IMR-90 (cell line): ENCODE measurements around the gene PRMT7.

Experiments used
- CTCF ChIP-seq: conservative IDR thresholded peaks from 2 replicates; pipeline ENCODE4 v1.5.1; 2012; ENCODE audit warnings: mild to moderate bottlenecking, low read depth, low read length, improper control_type of control experiment
- MAZ ChIP-seq: IDR thresholded peaks from 2 replicates; pipeline ENCODE4 v1.6.1; 2012; ENCODE audit warnings: low read depth, mild to moderate bottlenecking, low read length, improper control_type of control experiment, moderate library complexity, borderline replicate concordance
- POLR2A ChIP-seq: IDR thresholded peaks from 2 replicates; pipeline ENCODE4 v1.6.1; 2012; ENCODE audit warnings: mild to moderate bottlenecking, low read depth, low read length
- RAD21 ChIP-seq: IDR thresholded peaks from 2 replicates; pipeline ENCODE4 v1.6.1; 2012; ENCODE audit warnings: low read length, improper control_type of control experiment
- USF2 ChIP-seq: fragments of 150-350 bp; IDR thresholded peaks from 2 replicates; pipeline ENCODE4 v1.6.1; 2017; ENCODE audit warnings: mild to moderate bottlenecking, antibody characterized with exemption, low read length, low read depth

- no peak for TF ChIP-seq CTCF
- no peak for TF ChIP-seq POLR2A
- no peak for TF ChIP-seq RAD21
- TF ChIP-seq MAZ, result no peak
- no peak for TF ChIP-seq USF2
Measured at GRCh38 chr16:68270353-68270752, 40.5 kb upstream of the PRMT7 start.
